H1 (cell line): ENCODE data around the gene EML5. TPM values are rescaled to one million over a fixed set of nuclear protein-coding genes. Genes with fewer than 3 reads are reported as not detected.

Source experiments
- BRCA1 ChIP-seq: IDR thresholded peaks from 2 replicates; pipeline ENCODE4 v1.6.1; 2012; ENCODE audit warnings: low read depth, low read length, improper control_type of control experiment
- CBX5 ChIP-seq: fragments of 300-800, 300-1000 bp; sonication (generic); IDR thresholded peaks from 2 replicates; pipeline ENCODE4 v1.7.1; 2016; ENCODE audit warnings: antibody characterized with exemption, low read length, low read depth
- CHD2 ChIP-seq: IDR thresholded peaks from 2 replicates; pipeline ENCODE4 v1.6.1; 2012; ENCODE audit warnings: low read length, improper control_type of control experiment
- EP300 ChIP-seq, 2 experiments: IDR thresholded peaks; 1 replicate in 1 of 2; 2 replicates in 1 of 2; pipeline ENCODE4 v1.6.1; 2011 to 2012; ENCODE audit warnings: low read depth in 2 of 2, low read length in 2 of 2, mild to moderate bottlenecking in 2 of 2, borderline replicate concordance in 1 of 2, inconsistent platforms in 1 of 2, moderate library complexity in 1 of 2
- GTF2F1 ChIP-seq: IDR thresholded peaks from 2 replicates; pipeline ENCODE4 v1.6.1; 2012; ENCODE audit warnings: low read depth, low read length, improper control_type of control experiment, borderline replicate concordance
- KDM4A ChIP-seq: IDR thresholded peaks from one replicate; pipeline ENCODE4 v1.7.1; 2012; ENCODE audit warnings: low read depth, mild to moderate bottlenecking, moderate library complexity, low read length, inconsistent platforms; ENCODE audit not compliant: severe bottlenecking
- NANOG ChIP-seq: IDR thresholded peaks from 2 replicates; pipeline ENCODE4 v1.6.1; 2011; ENCODE audit warnings: low read length, low read depth, mild to moderate bottlenecking, inconsistent platforms; ENCODE audit not compliant: insufficient read depth, poor library complexity, severe bottlenecking
- POU5F1 ChIP-seq: IDR thresholded peaks from 2 replicates; pipeline ENCODE4 v1.6.1; 2011; ENCODE audit warnings: low read depth, mild to moderate bottlenecking, low read length, moderate library complexity
- RXRA ChIP-seq: IDR thresholded peaks from 2 replicates; pipeline ENCODE4 v1.6.1; 2011; ENCODE audit warnings: low read depth, mild to moderate bottlenecking, low read length, moderate library complexity; ENCODE audit not compliant: insufficient read depth
- SIRT6 ChIP-seq: IDR thresholded peaks from one replicate; pipeline ENCODE4 v1.7.1; 2012; ENCODE audit warnings: low read length, inconsistent platforms
- SIX5 ChIP-seq: IDR thresholded peaks from 2 replicates; pipeline ENCODE4 v1.6.1; 2011; ENCODE audit warnings: mild to moderate bottlenecking, low read depth, low read length
- TAF7 ChIP-seq: optimal IDR thresholded peaks from 2 replicates; pipeline ENCODE3; 2011; ENCODE audit warnings: low read depth, mild to moderate bottlenecking, inconsistent platforms, low read length, moderate library complexity, borderline replicate concordance
- TCF12 ChIP-seq: IDR thresholded peaks from 2 replicates; pipeline ENCODE4 v1.6.1; 2011; ENCODE audit warnings: low read depth, mild to moderate bottlenecking, low read length
- polyA plus RNA-seq, 7 experiments: library from polyadenylated mRNA; depleted of rRNA in 3 of 7; stranded (reverse) in 5 of 7; unstranded in 2 of 7; fragments of >200 nt in 5 of 7; fragments of 200-250 nt in 2 of 7; gene quantifications; 1 replicate in 5 of 7; 2 replicates in 1 of 7; 4 replicates in 1 of 7; pipeline versions ENCODE4 v1.2.1 to v1.2.3, GENCODE V29; 2011 to 2013; ENCODE audit warnings: missing spikeins in 2 of 7, mixed read lengths in 2 of 7
- total RNA-seq: library from RNA; stranded (reverse); fragmentation: NEBNext Ultra II Directional; extraction: Animal tissue kit (Norgen Biotek cat#: 25700); gene quantifications from 2 replicates; pipeline ENCODE4 v1.2.1, GENCODE V29; 2021
- TF ChIP-seq, protein P1 (sequence below): IDR thresholded peaks from 2 replicates; pipeline ENCODE4 v1.6.1; 2012; ENCODE audit warnings: inconsistent platforms

EML5 gene
- total and polyA plus RNA-seq, 2 of the 8 experiments (the other 6 are each of a cell fraction or from before 2014, with no cell fraction given) = 0.39 to 0.88 TPM

DNA sequence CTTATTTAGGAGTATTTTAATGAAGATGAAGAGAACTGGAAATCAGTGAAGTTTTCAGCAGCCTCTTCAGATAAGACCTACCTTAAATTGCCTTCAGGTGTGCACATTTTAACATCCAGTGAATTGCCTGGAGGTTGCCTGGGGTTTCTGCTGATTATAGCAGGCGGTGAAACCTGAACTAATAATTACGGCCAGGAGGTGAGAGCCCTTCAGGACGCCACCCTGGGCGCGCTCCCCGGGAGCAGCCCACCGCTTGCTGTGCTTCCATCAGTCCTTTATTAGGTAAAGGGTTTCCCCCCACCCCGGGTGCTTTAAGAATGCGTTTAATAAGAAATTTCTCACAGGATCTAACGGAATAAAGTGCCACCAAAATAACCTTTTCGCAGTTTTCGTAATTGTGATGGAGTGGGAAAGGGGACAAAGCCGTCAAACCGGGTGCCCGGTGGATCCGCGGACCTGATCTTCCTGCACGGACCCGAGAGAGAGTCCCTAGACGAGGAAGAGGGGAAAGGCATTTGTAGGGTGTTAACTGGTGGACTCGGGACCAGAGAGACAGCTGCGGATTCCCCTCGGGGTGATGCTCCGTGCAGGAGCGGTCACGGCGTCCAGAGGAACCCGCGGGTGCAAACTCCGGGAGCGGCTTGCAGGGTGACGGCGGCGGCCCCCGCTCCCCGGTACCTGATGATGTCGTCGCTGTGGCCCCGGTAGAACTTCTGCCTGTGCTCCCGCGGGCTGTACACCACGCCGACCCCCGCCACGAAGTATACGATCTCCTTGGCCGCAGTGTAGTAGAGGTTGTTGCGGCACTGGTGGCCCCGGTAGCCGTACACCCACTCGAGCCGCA, 902 bp downstream of the EML5 start (continued):
- TF ChIP-seq CBX5 (no peak), GTF2F1 (no peak), CHD2 (no peak), POU5F1 (no peak), NANOG (no peak), BRCA1 (no peak), EP300 (IDR thresholded peaks at IDR 0.05; ENCODE audit: borderline replicate concordance in 1 of 2, low read depth in 2 of 2, low read length in 2 of 2) (no peak), SIRT6 (no peak), RXRA (no peak), TAF7 (no peak), TCF12 (no peak), KDM4A (peak; percentile 89), SIX5 (no peak)
- TF ChIP-seq, protein P1, sequence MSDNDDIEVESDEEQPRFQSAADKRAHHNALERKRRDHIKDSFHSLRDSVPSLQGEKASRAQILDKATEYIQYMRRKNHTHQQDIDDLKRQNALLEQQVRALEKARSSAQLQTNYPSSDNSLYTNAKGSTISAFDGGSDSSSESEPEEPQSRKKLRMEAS = no peak
